SK-N-SH (cell line): Measurements from ENCODE around the gene SOWAHA. TPM values are rescaled to one million over a fixed set of nuclear protein-coding genes. Genes with fewer than 3 reads are reported as not detected.

Source experiments
- CTCF ChIA-PET: fragments of 300-600, 350-600 bp; formaldehyde crosslinking; extraction: SDS; loops from one replicate; lab custom pipeline; 2021; lab: Yijun Ruan, JAX
- POLR2A ChIA-PET: fragments of 350-600 bp; sonication (Branson Sonifier 250); formaldehyde crosslinking; extraction: SDS; loops from one replicate; lab custom pipeline; 2020; ENCODE audit warnings: antibody characterized with exemption, inconsistent platforms; lab: Yijun Ruan, JAX
- DNase-seq: peaks from one replicate; pipeline ENCODE4 v3.0.0; 2012
- H2AFZ ChIP-seq: fragments of 200-600 bp; sonication (generic); 2 replicates; pipeline ENCODE4 v1.8.1; 2016; ENCODE audit warnings: antibody characterized with exemption, mild to moderate bottlenecking, low read depth
- H3F3A ChIP-seq: fragments of 200-600 bp; sonication (generic); replicated peaks from 2 replicates; pipeline ENCODE3; 2016; ENCODE audit warnings: antibody characterized with exemption, mild to moderate bottlenecking; ENCODE audit not compliant: insufficient read depth
- H3K27ac ChIP-seq, 2 experiments: fragments of 200-500 bp in 1 of 2; fragments of 200-600 bp in 1 of 2; sonication (Bioruptor generic) in 1 of 2; sonication (generic), shearing (Covaris generic) in 1 of 2; 2 replicates each; pipeline versions ENCODE4 v1.5.1 to v1.6.1; 2014 to 2016; ENCODE audit warnings: low read depth in 2 of 2, inconsistent platforms in 1 of 2, low read length in 1 of 2, mild to moderate bottlenecking in 1 of 2, mixed read lengths in 1 of 2
- H3K27me3 ChIP-seq: fragments of 200-600 bp; sonication (generic), shearing (Covaris generic); 2 replicates; pipeline ENCODE4 v1.6.1; 2016; ENCODE audit warnings: mixed run types; ENCODE audit not compliant: insufficient read depth
- H3K36me3 ChIP-seq, 2 experiments: fragments of 200-500 bp in 1 of 2; fragments of 200-600 bp in 1 of 2; sonication (Bioruptor generic) in 1 of 2; sonication (generic) in 1 of 2; replicated peaks in 1 of 2; 2 replicates each; pipeline versions ENCODE3 to v1.5.1; 2014 to 2016; ENCODE audit warnings: low read length in 1 of 2, mild to moderate bottlenecking in 1 of 2; ENCODE audit not compliant: insufficient read depth in 2 of 2, control insufficient read depth in 1 of 2
- H3K4me1 ChIP-seq, 2 experiments: fragments of 200-500 bp in 1 of 2; fragments of 200-600 bp in 1 of 2; sonication (Bioruptor generic) in 1 of 2; sonication (generic), shearing (Covaris generic) in 1 of 2; 2 replicates each; pipeline versions ENCODE4 v1.5.1 to v1.6.1; 2014 to 2016; ENCODE audit warnings: low read depth in 1 of 2, low read length in 1 of 2, mixed run types in 1 of 2; ENCODE audit not compliant: insufficient read depth in 2 of 2, control insufficient read depth in 1 of 2
- H3K4me2 ChIP-seq: fragments of 200-600 bp; sonication (generic), shearing (Covaris generic); 2 replicates; pipeline ENCODE4 v1.6.1; 2017; ENCODE audit warnings: mixed run types
- H3K4me3 ChIP-seq, 2 experiments: fragments of 200-500 bp in 1 of 2; fragments of 200-600 bp in 1 of 2; sonication (Bioruptor generic) in 1 of 2; sonication (generic), shearing (Covaris generic) in 1 of 2; 2 replicates each; pipeline versions ENCODE4 v1.5.1 to v1.8.1; 2014 to 2016; ENCODE audit warnings: low read depth in 2 of 2, inconsistent platforms in 1 of 2, low read length in 1 of 2, mild to moderate bottlenecking in 1 of 2, mixed read lengths in 1 of 2, moderate library complexity in 1 of 2
- H3K79me2 ChIP-seq: fragments of 200-600 bp; sonication (generic); 2 replicates; pipeline ENCODE4 v1.8.1; 2017; ENCODE audit warnings: mild to moderate bottlenecking; ENCODE audit not compliant: insufficient read depth
- H3K9ac ChIP-seq: fragments of 200-600 bp; sonication (generic); 2 replicates; pipeline ENCODE4 v1.6.1; 2017; ENCODE audit warnings: mixed run types
- H3K9me2 ChIP-seq: fragments of 200-600 bp; sonication (generic); 2 replicates; pipeline ENCODE4 v1.6.1; 2017; ENCODE audit warnings: mixed run types
- H3K9me3 ChIP-seq: fragments of 200-600 bp; sonication (generic); 2 replicates; pipeline ENCODE4 v1.6.1; 2017; ENCODE audit warnings: mixed run types, mild to moderate bottlenecking, moderate library complexity
- H4K20me1 ChIP-seq: fragments of 200-600 bp; sonication (generic); 2 replicates; pipeline ENCODE4 v1.6.1; 2017; ENCODE audit warnings: mild to moderate bottlenecking, mixed run types; ENCODE audit not compliant: insufficient read depth
- CHD2 ChIP-seq: fragments of 150-350 bp; IDR thresholded peaks from 2 replicates; pipeline ENCODE4 v1.6.1; 2018; ENCODE audit warnings: low read length; ENCODE audit not compliant: partially characterized antibody
- ELF1 ChIP-seq: IDR thresholded peaks from 2 replicates; pipeline ENCODE4 v1.4.0; 2012
- EZH2phosphoT487 ChIP-seq: fragments of 200-600 bp; sonication (generic); IDR thresholded peaks from 2 replicates; pipeline ENCODE4 v1.6.1; 2017; ENCODE audit warnings: low read depth, mixed run types, mild to moderate bottlenecking, antibody characterized with exemption, moderate library complexity, borderline replicate concordance
- FOSL2 ChIP-seq: IDR thresholded peaks from 2 replicates; pipeline ENCODE4 v1.4.0; 2012; ENCODE audit warnings: low read depth, mild to moderate bottlenecking, moderate library complexity, borderline replicate concordance
- GATA2 ChIP-seq: sonication (generic); formaldehyde crosslinking; IDR thresholded peaks from 2 replicates; pipeline ENCODE4 v1.5.0; 2020; ENCODE audit warnings: mild to moderate bottlenecking, missing genetic modification reagents
- MEF2A ChIP-seq: IDR thresholded peaks from 2 replicates; pipeline ENCODE4 v1.4.0; 2012; ENCODE audit warnings: low read depth, borderline replicate concordance
- RCOR1 ChIP-seq: fragments of 150-350 bp; IDR thresholded peaks from 2 replicates; pipeline ENCODE4 v1.6.1; 2017; ENCODE audit warnings: antibody characterized with exemption, low read length
- RXRA ChIP-seq: IDR thresholded peaks from 2 replicates; pipeline ENCODE4 v1.4.0; 2012; ENCODE audit warnings: low read depth, mild to moderate bottlenecking, borderline replicate concordance
- SMC3 ChIP-seq: IDR thresholded peaks from 2 replicates; pipeline ENCODE4 v1.6.1; 2012; ENCODE audit warnings: low read depth, low read length, improper control_type of control experiment
- TAF1 ChIP-seq: IDR thresholded peaks from 2 replicates; pipeline ENCODE4 v1.6.1; 2012; ENCODE audit warnings: low read depth, mild to moderate bottlenecking, low read length, moderate library complexity, borderline replicate concordance
- TCF12 ChIP-seq: IDR thresholded peaks from 2 replicates; pipeline ENCODE4 v1.4.0; 2012
- YY1 ChIP-seq: IDR thresholded peaks from 2 replicates; pipeline ENCODE4 v1.4.0; 2012; ENCODE audit warnings: low read depth, mild to moderate bottlenecking
- WGBS: methylation state at CpG from one replicate; pipeline ENCODE4 v1.1.6; 2017; ENCODE audit warnings: low lambda C conversion rate; 5-methylcytosine and 5-hydroxymethylcytosine counted together
- polyA plus RNA-seq, 3 experiments: library from polyadenylated mRNA; depleted of rRNA; stranded (reverse); fragments of >200 nt; gene quantifications; 2 replicates each; pipeline ENCODE4 v1.2.3, GENCODE V29; 2012
- TF ChIP-seq, protein P1 (sequence below): IDR thresholded peaks from 2 replicates; pipeline ENCODE4; 2012
- TF ChIP-seq, protein P2 (sequence below): fragments of 200-600 bp; sonication (generic); IDR thresholded peaks from 2 replicates; pipeline ENCODE4 v1.6.1; 2017; ENCODE audit warnings: antibody characterized with exemption, mild to moderate bottlenecking, moderate library complexity
- TF ChIP-seq, protein P3 (sequence below): IDR thresholded peaks from 2 replicates; pipeline ENCODE4 v1.4.0; 2012; ENCODE audit warnings: low read depth
- TF ChIP-seq, protein P4 (sequence below): IDR thresholded peaks from 2 replicates; pipeline ENCODE4 v1.6.1; 2012; ENCODE audit warnings: mild to moderate bottlenecking, low read depth, low read length, moderate library complexity

The SOWAHA gene
- polyA plus RNA-seq, 1 of the 3 experiments (the other 2 are of a cell fraction) = 0.30 TPM

DNA sequence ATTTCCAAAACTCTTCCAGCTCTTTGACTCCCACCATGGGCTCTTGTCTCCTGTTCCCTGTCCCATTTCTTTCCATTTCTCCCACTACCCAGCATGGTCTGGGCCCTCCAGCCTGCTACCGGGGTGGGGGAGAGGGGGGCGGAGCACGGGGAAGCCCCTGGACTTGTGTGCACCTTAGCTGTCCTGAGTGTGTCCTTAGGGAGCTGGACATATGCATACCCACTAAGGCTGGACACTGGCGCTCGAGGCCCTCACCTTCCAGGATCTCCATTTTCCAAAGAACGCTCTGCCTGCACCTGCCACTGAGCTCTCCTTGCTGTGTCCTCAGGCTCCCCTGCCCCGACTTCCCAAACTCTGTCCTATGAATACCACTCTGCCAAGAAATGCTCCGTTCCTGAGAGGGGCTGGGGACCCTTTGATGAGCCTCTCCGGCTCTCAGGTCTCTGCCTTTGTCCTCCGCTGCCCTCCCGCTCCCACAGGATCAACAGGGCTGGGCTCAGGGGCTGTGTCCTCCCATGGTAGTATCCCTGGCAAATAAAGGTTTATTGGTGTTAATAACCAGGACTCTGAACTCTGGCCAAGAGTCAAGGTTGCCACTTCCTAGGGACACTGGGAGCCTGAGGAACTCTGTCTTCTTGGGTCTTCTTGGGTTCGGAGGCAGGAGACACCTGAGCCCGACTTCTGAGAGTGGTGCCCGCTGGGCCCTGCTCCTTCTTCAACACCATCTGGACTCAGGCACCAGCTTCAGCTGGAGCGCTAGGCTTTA is 18.2 kb downstream of the SOWAHA start:
- TF ChIP-seq GATA2 (CRISPR knock-in tag) (no peak), TCF12 (no peak), FOSL2 (no peak), YY1 (no peak), EZH2phosphoT487 (no peak)
- TF ChIP-seq, protein P1, sequence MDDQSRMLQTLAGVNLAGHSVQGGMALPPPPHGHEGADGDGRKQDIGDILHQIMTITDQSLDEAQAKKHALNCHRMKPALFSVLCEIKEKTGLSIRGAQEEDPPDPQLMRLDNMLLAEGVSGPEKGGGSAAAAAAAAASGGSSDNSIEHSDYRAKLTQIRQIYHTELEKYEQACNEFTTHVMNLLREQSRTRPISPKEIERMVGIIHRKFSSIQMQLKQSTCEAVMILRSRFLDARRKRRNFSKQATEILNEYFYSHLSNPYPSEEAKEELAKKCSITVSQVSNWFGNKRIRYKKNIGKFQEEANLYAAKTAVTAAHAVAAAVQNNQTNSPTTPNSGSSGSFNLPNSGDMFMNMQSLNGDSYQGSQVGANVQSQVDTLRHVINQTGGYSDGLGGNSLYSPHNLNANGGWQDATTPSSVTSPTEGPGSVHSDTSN = no peak
- TF ChIP-seq, protein P2, sequence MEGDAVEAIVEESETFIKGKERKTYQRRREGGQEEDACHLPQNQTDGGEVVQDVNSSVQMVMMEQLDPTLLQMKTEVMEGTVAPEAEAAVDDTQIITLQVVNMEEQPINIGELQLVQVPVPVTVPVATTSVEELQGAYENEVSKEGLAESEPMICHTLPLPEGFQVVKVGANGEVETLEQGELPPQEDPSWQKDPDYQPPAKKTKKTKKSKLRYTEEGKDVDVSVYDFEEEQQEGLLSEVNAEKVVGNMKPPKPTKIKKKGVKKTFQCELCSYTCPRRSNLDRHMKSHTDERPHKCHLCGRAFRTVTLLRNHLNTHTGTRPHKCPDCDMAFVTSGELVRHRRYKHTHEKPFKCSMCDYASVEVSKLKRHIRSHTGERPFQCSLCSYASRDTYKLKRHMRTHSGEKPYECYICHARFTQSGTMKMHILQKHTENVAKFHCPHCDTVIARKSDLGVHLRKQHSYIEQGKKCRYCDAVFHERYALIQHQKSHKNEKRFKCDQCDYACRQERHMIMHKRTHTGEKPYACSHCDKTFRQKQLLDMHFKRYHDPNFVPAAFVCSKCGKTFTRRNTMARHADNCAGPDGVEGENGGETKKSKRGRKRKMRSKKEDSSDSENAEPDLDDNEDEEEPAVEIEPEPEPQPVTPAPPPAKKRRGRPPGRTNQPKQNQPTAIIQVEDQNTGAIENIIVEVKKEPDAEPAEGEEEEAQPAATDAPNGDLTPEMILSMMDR = no peak
- TF ChIP-seq, protein P3, sequence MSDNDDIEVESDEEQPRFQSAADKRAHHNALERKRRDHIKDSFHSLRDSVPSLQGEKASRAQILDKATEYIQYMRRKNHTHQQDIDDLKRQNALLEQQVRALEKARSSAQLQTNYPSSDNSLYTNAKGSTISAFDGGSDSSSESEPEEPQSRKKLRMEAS = no peak
- Histone ChIP-seq H2AFZ (no peak overlapping the region), H3K4me2 (peak overlapping the region; percentile 78; the same call in 1 of the 2 replicates), H3F3A (no peaks in the 10 kb centered on the region), H3K36me3 (no peaks in the 10 kb centered on the region), H3K9me3 (no peaks in the 10 kb centered on the region), H3K4me1 (peaks cover 0 to 5% of the 10 kb centered on the region in 2 experiments; a peak in 1 of 4 replicates), H3K9ac (no peak overlapping the region), H3K27ac (no peak overlapping the region), H3K27me3 (no peaks in the 10 kb centered on the region), H3K9me2 (no peaks in the 10 kb centered on the region), H3K4me3 (peak overlapping the region in 1 of 2 experiments; percentile 65; a peak in 1 of 4 replicates), H4K20me1 (no peaks in the 10 kb centered on the region), H3K79me2 (no peaks in the 10 kb centered on the region)
- DNase-seq = no peak
- CTCF ChIA-PET = interaction anchor here (1.0 to 8.7 kb wide), 12 partner anchors 9 to 455 kb away, joined by 3 to 105 read pairs (median 12); partner anchors contain the start of genes GDF9, SOWAHA and UQCRQ
- 96% methylated on average over 14 of the region's 15 CpGs for whole genome bisulfite sequencing
- POLR2A ChIA-PET = interaction anchor here (2.3 kb wide), 1 partner anchor 35 kb away, joined by 9 read pairs; the partner anchor contains the start of genes GDF9 and UQCRQ

DNA sequence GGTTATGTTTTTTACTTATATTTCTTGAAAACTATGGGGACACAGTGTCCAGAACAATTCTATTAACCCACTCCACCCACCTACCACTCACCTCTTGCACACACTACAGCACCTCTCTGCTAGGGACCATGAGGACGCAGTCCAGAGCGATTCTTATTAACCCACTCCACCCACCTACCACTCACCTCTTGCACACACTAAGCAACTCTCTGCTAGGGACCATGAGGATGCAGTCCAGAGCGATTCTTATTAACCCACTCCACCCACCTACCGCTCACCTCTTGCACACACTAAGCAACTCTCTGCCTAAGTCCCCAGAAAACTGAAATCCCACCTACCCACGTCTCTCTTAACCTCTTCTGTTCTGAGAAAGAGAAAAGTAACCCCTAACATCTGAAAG is 19.5 kb downstream of the SOWAHA start:
- Histone ChIP-seq H2AFZ (no peak overlapping the region), H3F3A (no peaks in the 10 kb centered on the region), H3K27ac (no peak overlapping the region), H4K20me1 (no peaks in the 10 kb centered on the region), H3K9me3 (no peaks in the 10 kb centered on the region), H3K9ac (no peak overlapping the region), H3K36me3 (no peaks in the 10 kb centered on the region), H3K9me2 (no peaks in the 10 kb centered on the region), H3K4me3 (no peak overlapping the region), H3K4me2 (no peak overlapping the region), H3K4me1 (peaks cover 0 to 5% of the 10 kb centered on the region in 2 experiments; a peak in 1 of 4 replicates), H3K79me2 (no peaks in the 10 kb centered on the region), H3K27me3 (no peaks in the 10 kb centered on the region)
- no peak for DNase-seq
- 85% methylated on average over 5 of the region's 5 CpGs for WGBS
- POLR2A ChIA-PET = interaction anchor here (0.6 kb wide), 1 partner anchor 130 kb away, joined by 4 read pairs; no protein-coding TSS in a partner anchor
- CTCF ChIA-PET = interaction anchor here (5.0 to 8.7 kb wide), 2 partner anchors 13 to 35 kb away, joined by 75 to 105 read pairs; partner anchors contain the start of genes GDF9 and UQCRQ
- TF ChIP-seq EZH2phosphoT487 = no peak
- TF ChIP-seq, protein P3 = no peak
- no peak for TF ChIP-seq MEF2A
- TF ChIP-seq SMC3 = no peak
- TF ChIP-seq, protein P1 = no peak
- TF ChIP-seq ELF1 = no peak
- TF ChIP-seq, protein P4, sequence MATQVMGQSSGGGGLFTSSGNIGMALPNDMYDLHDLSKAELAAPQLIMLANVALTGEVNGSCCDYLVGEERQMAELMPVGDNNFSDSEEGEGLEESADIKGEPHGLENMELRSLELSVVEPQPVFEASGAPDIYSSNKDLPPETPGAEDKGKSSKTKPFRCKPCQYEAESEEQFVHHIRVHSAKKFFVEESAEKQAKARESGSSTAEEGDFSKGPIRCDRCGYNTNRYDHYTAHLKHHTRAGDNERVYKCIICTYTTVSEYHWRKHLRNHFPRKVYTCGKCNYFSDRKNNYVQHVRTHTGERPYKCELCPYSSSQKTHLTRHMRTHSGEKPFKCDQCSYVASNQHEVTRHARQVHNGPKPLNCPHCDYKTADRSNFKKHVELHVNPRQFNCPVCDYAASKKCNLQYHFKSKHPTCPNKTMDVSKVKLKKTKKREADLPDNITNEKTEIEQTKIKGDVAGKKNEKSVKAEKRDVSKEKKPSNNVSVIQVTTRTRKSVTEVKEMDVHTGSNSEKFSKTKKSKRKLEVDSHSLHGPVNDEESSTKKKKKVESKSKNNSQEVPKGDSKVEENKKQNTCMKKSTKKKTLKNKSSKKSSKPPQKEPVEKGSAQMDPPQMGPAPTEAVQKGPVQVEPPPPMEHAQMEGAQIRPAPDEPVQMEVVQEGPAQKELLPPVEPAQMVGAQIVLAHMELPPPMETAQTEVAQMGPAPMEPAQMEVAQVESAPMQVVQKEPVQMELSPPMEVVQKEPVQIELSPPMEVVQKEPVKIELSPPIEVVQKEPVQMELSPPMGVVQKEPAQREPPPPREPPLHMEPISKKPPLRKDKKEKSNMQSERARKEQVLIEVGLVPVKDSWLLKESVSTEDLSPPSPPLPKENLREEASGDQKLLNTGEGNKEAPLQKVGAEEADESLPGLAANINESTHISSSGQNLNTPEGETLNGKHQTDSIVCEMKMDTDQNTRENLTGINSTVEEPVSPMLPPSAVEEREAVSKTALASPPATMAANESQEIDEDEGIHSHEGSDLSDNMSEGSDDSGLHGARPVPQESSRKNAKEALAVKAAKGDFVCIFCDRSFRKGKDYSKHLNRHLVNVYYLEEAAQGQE = no peak
- no peak for TF ChIP-seq RXRA
- TF ChIP-seq CHD2 = no peak
- TF ChIP-seq RCOR1 = no peak
- TF ChIP-seq TAF1 = no peak
- no peak for TF ChIP-seq TCF12
